SW480 (cell line): Measurements from ENCODE around the gene RSRC1.
A peak's percentile ranks its signal among the peaks of the same experiment; 100 is the strongest.
"Not testable (repeated sequence)": the region's sequence is repeated elsewhere in the genome, so short reads cannot be mapped to it uniquely, and the experiment has no call there.

Source experiments
- DNase-seq: peaks from one replicate; pipeline ENCODE4 v3.0.0-alpha.2; 2016; ENCODE audit warnings: low spot score

RSRC1 gene

GRCh38 chr3:158228942-158229341 is 119.1 kb downstream of the RSRC1 start:
- not testable (repeated sequence) for DNase-seq

DNA sequence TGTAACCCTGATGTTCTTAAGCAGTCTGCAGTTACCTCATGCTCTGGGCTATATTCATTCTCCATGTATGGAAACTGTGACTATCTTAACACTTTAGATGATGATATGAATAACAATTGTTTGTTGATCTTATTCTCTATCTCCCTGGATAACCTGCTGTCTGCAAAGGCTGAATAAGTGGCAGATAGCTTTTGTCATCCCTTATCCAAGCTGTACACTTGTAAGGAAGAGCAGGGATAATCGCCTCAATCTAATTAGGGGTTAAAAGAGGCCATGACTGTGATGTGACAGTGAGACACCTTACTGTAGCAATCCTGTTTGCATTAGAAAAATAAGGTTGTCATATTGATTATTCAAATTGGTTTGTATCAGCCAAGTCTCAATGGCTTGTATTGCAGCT is 123.9 kb downstream of the RSRC1 start:
- no peak for DNase-seq

DNA sequence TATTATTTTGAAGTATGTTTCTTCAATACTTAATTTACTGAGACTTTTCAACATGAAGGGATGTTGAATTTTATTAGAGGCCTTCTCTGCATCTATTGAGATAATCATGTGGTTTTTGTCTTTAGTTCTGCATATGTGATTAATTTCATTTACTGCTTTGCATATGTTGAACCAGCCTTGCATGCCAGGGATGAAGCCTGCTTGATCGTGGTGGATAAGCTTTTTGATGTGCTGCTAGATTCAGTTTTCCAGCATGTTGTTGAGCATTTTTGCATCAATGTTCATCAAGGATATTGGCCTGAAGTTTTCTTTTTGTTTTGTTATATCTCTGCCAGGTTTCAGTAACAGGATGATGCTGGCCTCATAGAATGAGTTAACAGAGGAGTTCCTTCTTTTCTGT is 134.4 kb downstream of the RSRC1 start:
- DNase-seq: no peak

GRCh38 chr3:158247288-158247687 is 137.4 kb downstream of the RSRC1 start:
- DNase-seq: no peak

- no peak for DNase-seq
These were observed 138.4 kb downstream of the RSRC1 start for GRCh38 chr3:158248261-158248660.

GRCh38 chr3:158249183-158249582 is 139.3 kb downstream of the RSRC1 start:
- DNase-seq: no peak

DNA sequence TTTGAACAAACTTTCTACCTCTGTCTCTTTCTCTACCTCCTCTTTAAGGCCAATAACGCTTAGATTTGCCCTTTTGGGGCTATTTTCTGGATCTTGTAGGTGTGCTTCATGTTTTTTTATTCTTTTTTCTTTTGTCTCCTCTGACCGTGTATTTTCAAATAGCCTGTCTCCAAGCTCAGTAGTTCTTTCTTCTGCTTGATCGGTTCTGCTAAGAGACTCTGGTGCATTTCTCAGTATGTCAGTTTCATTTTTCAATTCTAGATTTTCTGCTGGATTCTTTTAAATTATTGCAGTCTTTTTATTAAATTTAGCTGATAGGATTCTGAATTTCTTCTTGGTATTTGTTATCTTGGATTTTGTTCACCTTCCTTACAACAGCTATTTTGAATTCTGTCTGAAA is 148.7 kb downstream of the RSRC1 start:
- no peak for DNase-seq

DNA sequence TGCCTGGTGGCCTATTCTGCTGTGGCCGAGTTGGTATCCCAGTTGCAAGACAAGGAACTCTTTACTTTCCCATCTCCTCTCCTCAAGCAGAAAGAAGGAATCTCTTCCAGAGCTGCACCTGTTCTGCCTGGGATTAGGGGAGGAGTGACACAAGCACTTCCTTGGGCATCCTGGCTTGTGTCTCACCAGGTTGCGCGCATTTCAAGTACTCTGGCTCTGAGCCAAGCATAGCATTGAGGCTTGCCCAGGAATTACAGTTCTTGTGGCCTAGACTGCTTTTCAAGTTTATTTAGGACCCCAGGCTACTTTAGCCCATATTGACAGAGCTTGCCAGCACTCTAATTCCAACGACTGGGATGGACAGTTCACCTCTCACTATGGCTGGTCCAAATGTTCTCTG is 150.5 kb downstream of the RSRC1 start:
- no peak for DNase-seq

GRCh38 chr3:158261371-158261991 is 151.6 kb downstream of the RSRC1 start:
- DNase-seq: no peak

- no peak for DNase-seq
These were observed 155.0 kb downstream of the RSRC1 start for GRCh38 chr3:158264894-158265293.

DNA sequence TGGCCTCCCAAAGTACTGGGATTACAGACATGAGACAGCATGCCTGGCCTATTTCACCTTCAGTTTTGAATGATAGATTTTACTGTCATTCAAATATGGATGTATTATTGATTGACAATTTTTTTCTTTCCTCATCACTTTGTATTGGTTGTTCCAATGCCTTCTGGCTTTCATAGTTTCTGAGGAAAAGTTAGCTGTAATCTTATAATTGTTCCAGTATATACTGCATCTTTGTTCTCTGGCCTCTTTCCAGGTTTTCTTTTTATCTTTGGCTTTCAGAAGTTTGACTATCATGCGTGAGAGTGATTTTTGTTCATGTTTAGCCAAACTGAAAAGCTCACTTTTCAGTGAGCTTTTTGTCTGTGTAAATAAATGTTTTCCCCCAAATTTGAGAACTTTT is 157.1 kb downstream of the RSRC1 start:
- DNase-seq: peak; percentile 11

GRCh38 chr3:158269942-158270341 is 160.1 kb downstream of the RSRC1 start:
- no peak for DNase-seq

DNA sequence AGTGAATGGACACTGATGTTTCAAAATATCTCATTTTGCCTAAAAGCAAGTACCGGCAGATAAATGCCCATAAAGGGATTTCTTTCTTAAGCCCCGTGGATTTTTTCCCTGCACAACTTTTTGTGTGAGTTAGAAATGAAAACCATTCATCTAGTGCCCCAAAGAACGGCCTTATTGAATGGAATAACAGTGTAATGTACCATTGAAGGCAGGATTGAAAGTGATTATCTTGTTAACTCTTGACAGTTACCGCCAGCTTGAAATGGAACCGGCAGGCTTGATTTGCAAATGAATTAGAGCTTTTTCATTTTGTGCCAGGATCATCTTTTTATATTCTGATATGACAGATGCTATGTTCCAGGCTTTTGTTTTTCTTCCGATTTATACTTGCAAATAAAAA is 162.2 kb downstream of the RSRC1 start:
- no peak for DNase-seq

DNA sequence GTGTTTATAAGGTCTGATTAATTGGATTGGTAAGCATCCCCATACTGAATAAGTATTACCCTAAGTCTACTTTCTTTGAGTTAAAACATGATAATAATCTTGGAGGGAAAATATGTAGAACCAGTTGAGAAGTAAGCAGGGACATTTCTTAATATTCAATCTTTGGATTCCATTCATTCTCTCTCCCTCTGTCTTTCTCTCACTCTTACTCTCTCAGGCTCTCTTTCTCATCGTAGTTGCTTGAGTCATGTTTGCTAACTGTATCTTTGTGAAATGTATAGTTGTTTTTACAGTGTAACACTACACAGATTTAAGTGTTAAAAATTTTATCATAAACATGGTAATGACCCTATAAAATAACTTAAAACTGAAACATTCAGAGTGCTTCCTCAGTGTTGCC is 163.8 kb downstream of the RSRC1 start:
- no peak for DNase-seq

- DNase-seq: no peak
These were observed 168.3 kb downstream of the RSRC1 start for GRCh38 chr3:158278187-158278586.

DNA sequence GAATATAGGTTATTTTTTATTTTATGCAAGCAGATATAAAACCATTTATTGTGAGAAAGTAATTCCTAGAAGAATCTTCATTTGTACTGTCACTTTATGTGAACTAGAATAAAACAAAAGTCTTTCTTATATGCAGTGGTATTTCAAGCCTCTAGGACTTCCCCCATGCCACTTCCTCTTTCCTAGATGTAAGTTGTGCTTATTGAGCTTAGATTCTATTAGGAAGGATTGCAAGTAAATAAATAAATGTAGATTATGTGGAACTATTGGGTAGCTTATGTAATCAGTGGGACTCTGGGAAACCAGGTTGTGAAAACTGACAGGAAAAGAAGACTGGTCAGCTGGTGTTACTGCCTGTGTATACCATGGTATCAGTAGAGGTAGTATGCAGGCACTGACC is 169.7 kb downstream of the RSRC1 start:
- DNase-seq: no peak

DNA sequence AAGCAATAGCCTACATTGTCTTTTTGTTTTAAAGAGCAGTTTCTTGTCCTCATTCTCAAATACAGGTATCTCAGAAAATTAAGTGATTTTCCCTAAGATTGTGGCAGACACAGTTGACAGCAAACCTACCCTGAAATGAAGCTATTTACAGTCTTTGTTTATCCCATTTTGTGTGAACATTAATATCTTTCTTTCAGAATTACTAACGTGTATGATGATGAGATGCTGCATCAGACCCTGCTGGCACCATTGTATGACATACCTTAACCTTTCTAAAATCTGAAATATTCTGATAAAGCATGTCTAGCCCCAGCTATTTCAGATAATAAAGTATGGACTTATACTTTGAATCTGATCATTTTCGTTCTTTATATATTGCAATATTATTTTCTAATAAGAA is 185.9 kb downstream of the RSRC1 start:
- DNase-seq: no peak

- no peak for DNase-seq
These were observed 188.1 kb downstream of the RSRC1 start for GRCh38 chr3:158297940-158298339.

GRCh38 chr3:158308236-158308928 is 198.5 kb downstream of the RSRC1 start:
- no peak for DNase-seq

DNA sequence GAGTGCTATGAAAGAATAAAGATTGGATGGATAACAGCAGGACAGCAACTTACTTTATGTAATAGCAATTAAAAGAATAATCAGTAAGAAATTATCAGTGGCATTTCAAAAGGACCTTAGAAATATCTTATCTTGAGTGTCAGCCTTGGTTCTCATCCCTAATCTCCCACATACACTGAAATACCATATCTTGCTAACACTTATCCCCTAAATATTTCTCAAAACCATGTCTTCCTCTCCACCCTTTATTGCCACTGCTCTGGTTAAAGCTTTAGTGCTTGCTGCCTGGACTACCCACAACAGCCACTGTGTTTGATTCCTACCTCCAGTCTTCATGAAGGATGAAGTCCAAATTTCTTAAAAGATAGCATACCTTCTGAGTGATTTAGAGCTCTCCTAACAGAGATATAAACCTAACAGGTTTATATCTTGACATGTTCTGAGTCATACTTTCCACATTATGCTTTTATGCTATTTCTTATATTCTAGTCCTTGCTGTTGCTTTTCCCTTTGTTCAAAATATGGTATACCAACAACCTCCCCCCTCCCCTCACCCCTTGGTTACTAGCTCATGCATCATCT is 202.8 kb downstream of the RSRC1 start:
- DNase-seq: no peak

DNA sequence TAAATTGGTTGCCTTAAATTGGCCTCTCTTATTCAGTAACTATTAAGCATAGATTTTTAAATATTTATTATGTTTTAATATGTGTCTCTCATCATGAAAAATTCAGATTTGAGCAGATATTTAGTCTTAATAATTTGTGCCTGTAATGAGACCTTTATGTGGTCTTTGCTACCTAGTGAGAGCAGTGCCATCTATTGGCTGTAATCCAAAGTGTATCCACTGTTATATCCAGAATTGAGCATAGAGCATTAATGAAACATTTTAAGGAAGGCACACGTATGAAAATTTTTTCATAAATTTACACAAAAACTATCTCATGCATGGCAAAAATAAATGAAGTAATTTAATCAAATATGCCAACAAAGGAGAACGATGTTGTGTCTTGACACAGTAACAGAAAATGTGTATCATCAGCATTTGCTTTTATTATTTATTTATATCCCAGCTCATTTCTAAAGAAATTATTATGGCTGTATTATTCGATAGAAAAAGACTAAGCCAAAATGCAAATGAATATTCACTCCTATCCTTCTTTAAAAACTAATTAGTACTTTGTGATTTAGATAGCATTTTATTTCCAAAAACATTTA is 203.5 kb downstream of the RSRC1 start:
- peak; percentile 58 for DNase-seq

GRCh38 chr3:158314426-158315357 is 204.8 kb downstream of the RSRC1 start:
- DNase-seq: no peak
